ENCODE measurements around the gene KLHL10.

Gene KLHL10

GRCh38 chr17:41837761-41838538 is at the start of gene KLHL10:
Gene KLHL10, plus strand, starts transcription at chr17:41837825. Its CDS starts 108 bp downstream, at chr17:41837933.
- DNase-seq: no peak

DNA sequence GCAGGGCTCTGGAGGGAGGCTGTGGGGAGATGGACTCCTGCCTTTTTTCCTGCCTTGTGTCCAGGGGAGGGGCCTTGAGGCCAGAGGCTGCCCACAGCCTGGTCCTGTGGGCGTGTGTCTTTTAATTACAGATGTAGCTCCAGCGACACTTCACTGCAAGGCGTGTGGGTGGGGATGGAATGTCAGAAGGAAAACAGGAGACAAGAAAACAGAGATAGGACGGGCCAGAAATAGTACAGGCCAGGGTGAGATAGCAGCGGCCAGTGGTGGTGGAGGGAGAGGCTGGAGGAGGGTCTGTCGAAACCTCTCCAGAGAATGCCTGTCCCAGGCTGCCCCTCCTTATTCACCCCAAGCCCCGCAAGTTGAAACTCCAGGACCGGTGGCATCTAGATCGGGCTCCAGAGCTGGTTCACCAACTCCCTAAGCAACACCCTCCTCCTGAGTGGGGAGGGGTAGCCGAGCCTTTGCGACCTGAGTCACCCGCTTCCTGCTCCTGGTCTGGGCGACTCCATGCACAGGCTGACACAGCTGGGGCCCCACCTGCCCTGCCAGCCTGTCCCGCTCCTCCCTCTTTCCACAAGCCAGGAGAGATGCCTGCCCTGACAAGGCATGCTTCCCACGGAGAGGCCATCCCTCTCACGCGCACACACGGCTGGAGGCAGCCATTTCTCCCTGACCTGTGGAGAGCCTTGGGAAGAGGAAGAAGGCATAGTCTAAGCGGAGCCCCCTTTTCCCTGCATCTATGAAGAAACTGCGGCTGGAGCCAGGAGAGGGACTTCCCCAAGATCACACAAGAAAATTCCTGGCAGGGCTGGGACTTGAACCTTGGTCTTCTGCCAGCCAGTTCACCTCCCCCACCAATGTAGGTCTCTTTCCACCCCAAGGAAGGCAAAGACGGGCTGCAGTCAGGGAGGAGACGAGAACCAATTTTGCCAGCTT is 44.5 kb upstream of the KLHL10 start:
- DNase-seq: peak; percentile 67

GRCh38 chr17:41793784-41794539 is 43.7 kb upstream of the KLHL10 start:
- no peak for DNase-seq

DNA sequence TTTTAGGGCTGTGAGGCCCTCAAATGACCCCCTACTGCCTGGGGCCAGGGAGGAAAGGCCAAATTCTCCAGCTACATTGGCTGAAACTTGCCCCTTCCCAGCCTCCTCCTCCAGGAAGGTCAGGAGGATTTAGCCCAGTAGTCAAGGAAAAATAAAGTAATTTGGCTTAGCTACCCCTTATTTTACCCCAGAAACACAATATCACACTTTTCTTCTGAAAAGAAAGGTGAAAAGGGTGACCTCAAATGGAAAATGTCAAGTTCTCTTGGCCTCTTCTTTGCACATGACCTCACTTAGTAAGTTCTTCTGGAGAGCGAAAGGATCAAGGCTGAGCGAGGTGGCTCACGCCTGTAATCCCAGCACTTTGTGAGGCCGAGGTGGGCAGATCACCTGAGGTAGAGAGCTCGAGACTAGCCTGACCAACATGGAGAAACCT is 43.1 kb upstream of the KLHL10 start:
- no peak for DNase-seq

- no peak for DNase-seq
Measured at GRCh38 chr17:41796121-41796895, 41.3 kb upstream of the KLHL10 start.

GRCh38 chr17:41797377-41797776 is 40.2 kb upstream of the KLHL10 start:
- no peak for DNase-seq

DNA sequence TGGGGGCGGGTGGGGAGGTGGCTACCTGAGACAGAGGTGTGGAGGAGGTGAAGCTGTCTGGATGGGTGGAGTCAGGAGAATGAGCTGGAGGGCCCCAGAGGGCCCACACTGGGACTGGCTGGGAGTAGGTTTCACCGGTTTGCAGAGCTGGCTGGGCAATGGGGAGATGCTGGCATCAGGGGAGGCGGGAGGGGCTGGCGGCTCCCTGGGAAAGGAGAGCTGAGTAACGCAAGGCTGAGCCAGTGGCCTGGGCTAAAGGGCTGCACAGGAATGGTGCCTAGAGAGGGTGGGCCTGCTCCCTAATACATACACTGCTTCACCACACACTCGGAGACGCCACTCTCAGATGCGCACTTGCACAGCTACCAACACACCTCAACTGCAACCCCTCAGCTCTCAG is 38.3 kb upstream of the KLHL10 start:
- DNase-seq: no peak

GRCh38 chr17:41800601-41801373 is 36.8 kb upstream of the KLHL10 start:
- DNase-seq: peak; percentile 90

DNA sequence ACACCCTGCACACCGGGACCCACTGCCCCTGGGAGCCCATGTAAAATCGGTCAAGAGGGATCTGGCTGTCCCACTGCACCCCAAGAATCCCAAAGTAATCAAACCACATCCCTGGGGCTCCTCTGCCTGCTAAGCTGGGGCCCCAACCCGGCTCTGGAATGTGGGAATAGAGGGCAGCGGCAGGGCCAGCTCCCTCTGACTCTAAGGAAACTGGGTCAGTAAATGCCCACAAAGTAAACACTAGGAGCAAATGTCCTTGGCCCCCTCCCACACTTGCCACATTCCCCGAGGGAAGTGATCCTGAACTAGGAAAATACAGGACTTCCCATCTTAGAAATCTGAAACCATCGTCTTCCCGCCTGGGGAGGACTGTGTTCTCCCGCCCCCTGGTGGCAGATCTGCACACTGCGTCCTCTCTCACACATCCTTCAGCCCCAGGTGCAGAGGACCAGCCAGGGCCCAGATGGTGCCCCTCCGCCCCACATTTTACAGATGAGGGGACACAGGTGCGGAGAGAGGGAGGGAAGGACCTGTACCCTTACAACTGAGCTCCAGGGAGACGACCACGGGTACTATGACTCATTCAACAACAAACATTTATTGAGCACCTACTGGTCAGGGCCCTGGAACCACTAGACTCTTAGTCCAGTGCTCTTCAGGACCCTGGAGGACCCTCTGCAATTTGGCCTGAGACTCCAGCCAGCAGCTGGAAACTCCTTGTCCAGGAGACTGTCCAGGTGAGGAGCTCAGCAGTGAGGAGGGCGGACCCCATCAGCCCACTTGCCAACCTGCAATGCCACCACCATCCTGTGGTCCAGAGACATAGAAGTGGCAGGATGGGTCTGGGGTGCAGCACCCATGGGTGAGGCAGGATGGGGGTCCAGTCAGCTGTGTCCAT is 36.0 kb upstream of the KLHL10 start:
- peak; percentile 71 for DNase-seq

- DNase-seq: no peak
Measured at GRCh38 chr17:41803049-41804020, 34.3 kb upstream of the KLHL10 start.

DNA sequence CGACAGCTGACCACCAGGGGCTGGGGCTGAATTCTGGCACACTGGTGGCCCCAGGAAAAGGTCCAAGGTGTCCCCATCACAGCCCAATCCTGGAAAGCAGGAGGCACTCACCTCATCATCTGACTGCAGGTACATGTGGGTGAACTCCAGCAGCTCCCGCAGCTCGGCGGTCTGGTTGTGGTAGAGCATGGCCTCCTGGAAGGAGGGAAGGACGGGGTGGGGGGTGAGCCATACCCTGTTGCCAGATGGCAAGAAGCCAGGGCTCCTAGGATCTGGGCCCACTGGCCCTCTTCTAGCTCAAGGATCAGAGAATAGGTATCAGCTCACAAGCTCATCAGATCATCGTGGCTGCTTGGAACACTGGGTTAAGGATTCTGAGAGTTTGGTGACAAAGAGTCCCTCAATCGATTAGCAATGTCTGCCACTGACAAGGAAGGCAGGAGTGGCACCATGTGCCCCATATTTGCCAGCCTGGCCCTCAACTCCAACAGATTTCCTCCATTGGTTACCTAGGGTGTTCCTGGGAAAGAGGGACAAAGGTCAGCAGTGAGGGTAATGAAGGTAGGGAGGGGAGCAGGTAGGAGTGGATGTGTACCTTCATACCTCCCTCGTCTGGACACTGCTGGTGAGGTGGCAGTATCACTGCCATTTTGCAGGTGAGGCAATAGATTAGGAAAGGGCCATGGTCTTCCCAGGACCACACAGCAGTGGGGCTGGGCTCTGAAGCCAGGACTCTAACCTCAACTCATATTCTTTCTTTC is 30.8 kb upstream of the KLHL10 start:
- no peak for DNase-seq

GRCh38 chr17:41810659-41811548 is 26.7 kb upstream of the KLHL10 start:
- no peak for DNase-seq

- DNase-seq: peak; percentile 86
Measured at GRCh38 chr17:41811549-41812380, 25.9 kb upstream of the KLHL10 start, which contains the start of gene P3H4. Gene P3H4, minus strand, starts transcription at chr17:41811949. Its CDS starts 34 bp downstream, at chr17:41811915.

DNA sequence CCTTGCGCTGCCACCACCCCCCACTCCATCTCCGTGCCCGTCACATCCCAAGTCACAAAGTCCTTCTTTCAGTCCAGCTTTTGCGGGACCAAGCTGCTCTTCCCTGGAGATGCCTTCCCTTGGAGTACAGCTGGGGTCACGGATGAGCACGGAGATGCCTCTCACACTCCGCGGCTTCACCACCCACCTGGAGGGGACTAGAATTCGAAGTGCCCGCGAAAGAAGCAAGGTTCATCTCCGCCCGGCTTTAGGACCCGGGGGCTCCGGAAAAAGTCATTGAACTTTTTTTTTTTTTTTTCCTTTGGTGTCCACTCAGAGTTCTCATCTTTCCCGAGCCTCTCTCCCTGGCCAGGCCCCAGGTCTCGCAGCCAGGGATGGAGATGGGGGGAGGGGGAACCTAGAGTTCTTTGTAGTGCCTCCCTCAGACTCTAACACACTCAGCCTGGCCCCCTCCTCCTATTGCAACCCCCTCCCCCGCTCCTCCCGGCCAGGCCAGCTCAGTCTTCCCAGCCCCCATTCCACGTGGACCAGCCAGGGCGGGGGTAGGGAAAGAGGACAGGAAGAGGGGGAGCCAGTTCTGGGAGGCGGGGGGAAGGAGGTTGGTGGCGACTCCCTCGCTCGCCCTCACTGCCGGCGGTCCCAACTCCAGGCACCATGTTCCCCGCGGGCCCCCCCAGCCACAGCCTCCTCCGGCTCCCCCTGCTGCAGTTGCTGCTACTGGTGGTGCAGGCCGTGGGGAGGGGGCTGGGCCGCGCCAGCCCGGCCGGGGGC is 25.1 kb upstream of the KLHL10 start, which contains the start of gene FKBP10:
Gene FKBP10, plus strand, starts transcription at position 624 of the 771 bp plus-strand sequence. Its CDS starts 31 bp downstream, at position 655.
- peak; percentile 89 for DNase-seq

GRCh38 chr17:41813152-41813680 is 24.4 kb upstream of the KLHL10 start:
- DNase-seq: no peak
